Measurements from ENCODE around the gene FZD7. TPM values are rescaled to one million over a fixed set of nuclear protein-coding genes. Genes with fewer than 3 reads are reported as not detected.

Gene FZD7
- total RNA-seq, 1 experiment from 2014 or later = 14.6 TPM

- TF ChIP-seq REST (IDR thresholded peaks at IDR 0.05; ENCODE audit: low read depth) (no peak), ELF1 (IDR thresholded peaks at IDR 0.05; ENCODE audit: borderline replicate concordance, low read depth) (no peak)
Observed at GRCh38 chr2:202064881-202065230, 31.2 kb downstream of the FZD7 start (continued).

GRCh38 chr2:202065876-202066275 lies 32.2 kb downstream of the FZD7 start:
- no peak overlapping the region for H3K4me3 ChIP-seq (replicated peaks in 1 of 2; ENCODE audit: low read depth in 1 of 2, low read length in 2 of 2)
- ChIA-PET POLR2A (no interaction called here), CTCF (interaction anchor here (1.2 kb wide), 1 partner anchor 9 kb away, joined by 3 read pairs; no protein-coding TSS in a partner anchor), RAD21 (ENCODE audit: low non-redundant PET in 1 of 2, low total read pairs in 2 of 2, uncharacterized antibody in 2 of 2, unreplicated experiment in 2 of 2) (no interaction called here)
- TF ChIP-seq CTCF (IDR thresholded peaks at IDR 0.05 in 2 of 3, conservative IDR thresholded peaks at IDR 0.05 in 1 of 3; ENCODE audit: borderline replicate concordance in 1 of 3, insufficient read depth in 1 of 3, low read depth in 2 of 3, low read length in 2 of 3) (no peak), JUND (IDR thresholded peaks at IDR 0.05) (no peak), SIN3A (IDR thresholded peaks at IDR 0.05; ENCODE audit: low read depth) (no peak), MAX (IDR thresholded peaks at IDR 0.05) (no peak), EGR1 (IDR thresholded peaks at IDR 0.05; ENCODE audit: low read depth) (no peak), CBX3 (IDR thresholded peaks at IDR 0.05; ENCODE audit: low read depth) (no peak), POLR2A (IDR thresholded peaks at IDR 0.05; ENCODE audit: borderline replicate concordance, extremely low read depth, insufficient read depth, insufficient read length) (no peak), ZNF274 (IDR thresholded peaks at IDR 0.05; ENCODE audit: low read depth, low read length) (no peak), ZFX (IDR thresholded peaks at IDR 0.05) (no peak), ATF3 (IDR thresholded peaks at IDR 0.05) (no peak), FOSL1 (IDR thresholded peaks at IDR 0.05; ENCODE audit: low read depth) (no peak), ZBTB33 (IDR thresholded peaks at IDR 0.05; ENCODE audit: extremely low read depth, insufficient replicate concordance, low read length) (no peak), POLR2AphosphoS5 (IDR thresholded peaks at IDR 0.05; ENCODE audit: low read depth, low read length) (no peak), CEBPB (IDR thresholded peaks at IDR 0.05; ENCODE audit: low read depth) (no peak), TCF7L2 (IDR thresholded peaks at IDR 0.05; ENCODE audit: borderline replicate concordance, extremely low read depth, insufficient read depth, insufficient read length) (no peak), EZH2phosphoT487 (IDR thresholded peaks at IDR 0.05; ENCODE audit: borderline replicate concordance) (no peak), RAD21 (IDR thresholded peaks at IDR 0.05; ENCODE audit: low read depth) (no peak), ELF1 (IDR thresholded peaks at IDR 0.05; ENCODE audit: borderline replicate concordance, low read depth) (no peak)
- intact Hi-C loops (cut with micrococcal nuclease) = no loop called here
- no peaks in the 10 kb centered on the region; the same call in 1 of the 2 replicates for H3K27me3 ChIP-seq (ENCODE audit: insufficient read depth, low read length)
- no peak for DNase-seq (ENCODE audit: low read depth, low spot score)
- no peaks in the 10 kb centered on the region for H4K20me1 ChIP-seq (ENCODE audit: insufficient read depth)
- peaks cover 0 to 11% of the 10 kb centered on the region in 2 experiments; a peak in 1 of 4 replicates for H3K4me1 ChIP-seq (ENCODE audit: control insufficient read depth in 1 of 2, insufficient read depth in 2 of 2, low read length in 2 of 2)
- H3K9ac ChIP-seq (ENCODE audit: low read length) = no peak overlapping the region
- no peak overlapping the region for H3K27ac ChIP-seq (ENCODE audit: low read depth, low read length)
- no peaks in the 10 kb centered on the region for H3K9me2 ChIP-seq (ENCODE audit: insufficient read depth)
- no peak overlapping the region for H2AFZ ChIP-seq (ENCODE audit: low read depth, low read length, poor library complexity, severe bottlenecking)
- H3K36me3 ChIP-seq (ENCODE audit: control insufficient read depth in 1 of 2, insufficient read depth in 2 of 2, low read length in 2 of 2) = no peaks in the 10 kb centered on the region
- H3K9me3 ChIP-seq (ENCODE audit: control insufficient read depth in 1 of 2, insufficient read depth in 1 of 2, low read depth in 1 of 2, low read length in 2 of 2) = no peaks in the 10 kb centered on the region
- ATAC-seq = no peak
- H3K4me2 ChIP-seq (ENCODE audit: low read length) = no peak overlapping the region
- no TSS peak for BruUV-seq (replicated peaks)
- no peaks in the 10 kb centered on the region for H3K79me2 ChIP-seq (ENCODE audit: insufficient read depth, low read length)

Measured in HCT116 (cell line).